ENCODE measurements around the gene TSPYL1.
A peak's percentile ranks its signal among the peaks of the same experiment; 100 is the strongest.
"Not testable (repeated sequence)": the region's sequence is repeated elsewhere in the genome, so short reads cannot be mapped to it uniquely, and the experiment has no call there.

The TSPYL1 gene

GRCh38 chr6:116279232-116280160 lies at the start of gene TSPYL1:
Gene TSPYL1 (minus strand): TSS chr6:116279930. CDS start chr6:116279830, 100 bp downstream.
- peak; percentile 94 for DNase-seq

- DNase-seq = no peak
These were observed 49.4 kb upstream of the TSPYL1 start for GRCh38 chr6:116329156-116329555.

- DNase-seq = no peak
These were observed 48.8 kb upstream of the TSPYL1 start for GRCh38 chr6:116328528-116328903.

- no peak for DNase-seq
These were observed 48.2 kb upstream of the TSPYL1 start for GRCh38 chr6:116327803-116328527.

- no peak for DNase-seq
These were observed 47.3 kb upstream of the TSPYL1 start for GRCh38 chr6:116326996-116327395.

- DNase-seq = no peak
These were observed 46.5 kb upstream of the TSPYL1 start for GRCh38 chr6:116326181-116326671.

- DNase-seq = not testable (repeated sequence)
These were observed 46.0 kb upstream of the TSPYL1 start for GRCh38 chr6:116325634-116326132.

GRCh38 chr6:116323863-116324262 lies 44.1 kb upstream of the TSPYL1 start:
- no peak for DNase-seq

- not testable (repeated sequence) for DNase-seq
These were observed 42.2 kb upstream of the TSPYL1 start for GRCh38 chr6:116321933-116322332.

- DNase-seq = no peak
These were observed 37.2 kb upstream of the TSPYL1 start for GRCh38 chr6:116316772-116317467.

- no peak for DNase-seq
These were observed 35.1 kb upstream of the TSPYL1 start for GRCh38 chr6:116314878-116315277.

GRCh38 chr6:116314218-116314617 lies 34.5 kb upstream of the TSPYL1 start:
- no peak for DNase-seq

- no peak for DNase-seq
These were observed 33.5 kb upstream of the TSPYL1 start for GRCh38 chr6:116313101-116313776.

- no peak for DNase-seq
These were observed 29.9 kb upstream of the TSPYL1 start for GRCh38 chr6:116309657-116310056.

GRCh38 chr6:116309001-116309400 lies 29.3 kb upstream of the TSPYL1 start:
- no peak for DNase-seq

- DNase-seq = no peak
These were observed 27.9 kb upstream of the TSPYL1 start for GRCh38 chr6:116307633-116308032.

- no peak for DNase-seq
These were observed 27.3 kb upstream of the TSPYL1 start for GRCh38 chr6:116307001-116307400.

GRCh38 chr6:116304538-116305097 lies 24.9 kb upstream of the TSPYL1 start:
- no peak for DNase-seq

- DNase-seq = no peak
These were observed 21.4 kb upstream of the TSPYL1 start for GRCh38 chr6:116301104-116301503.

- DNase-seq = no peak
These were observed 20.8 kb upstream of the TSPYL1 start for GRCh38 chr6:116300566-116300965.

GRCh38 chr6:116298973-116299372 lies 19.2 kb upstream of the TSPYL1 start:
- DNase-seq = no peak

- no peak for DNase-seq
These were observed 18.5 kb upstream of the TSPYL1 start for GRCh38 chr6:116298273-116298672.

All from activated CD4-positive, alpha-beta T cell treated with anti-CD3 and anti-CD28 coated beads for 4 hours (primary cell).